Liver (tissue), 9 donors: ENCODE results near the gene CEMIP. TPM values are rescaled to one million over a fixed set of nuclear protein-coding genes. Genes with fewer than 3 reads are reported as not detected.

Experiments used
- DNase-seq: peaks from one replicate; pipeline ENCODE4 v3.0.0-alpha.2; 2017; ENCODE audit warnings: low spot score
- H3K27ac ChIP-seq, 2 donors: one replicate each; pipeline ENCODE4 v1.7.0; 2013; ENCODE audit warnings: inconsistent platforms in 2 of 2, low read length in 2 of 2, control low read depth in 1 of 2, low read depth in 1 of 2, mild to moderate bottlenecking in 1 of 2
- H3K27me3 ChIP-seq, 4 donors: one replicate each; pipeline versions ENCODE4 v1.6.1 to v1.7.0; 2013; ENCODE audit warnings: low read length in 3 of 4, inconsistent platforms in 1 of 4, mild to moderate bottlenecking in 1 of 4, moderate library complexity in 1 of 4; ENCODE audit not compliant: control insufficient read depth in 4 of 4, insufficient read depth in 4 of 4
- H3K36me3 ChIP-seq, 4 donors: one replicate each; pipeline versions ENCODE4 v1.6.1 to v1.7.0; 2013; ENCODE audit warnings: low read length in 3 of 4, mild to moderate bottlenecking in 3 of 4, low read depth in 1 of 4, moderate library complexity in 1 of 4; ENCODE audit not compliant: control insufficient read depth in 4 of 4, insufficient read depth in 3 of 4
- H3K4me1 ChIP-seq, 4 donors: one replicate each; pipeline versions ENCODE4 v1.6.1 to v1.7.0; 2013; ENCODE audit warnings: low read length in 3 of 4, mild to moderate bottlenecking in 3 of 4, moderate library complexity in 1 of 4; ENCODE audit not compliant: control insufficient read depth in 4 of 4, insufficient read depth in 4 of 4
- H3K4me3 ChIP-seq, 3 donors: one replicate each; pipeline versions ENCODE4 v1.6.1 to v1.7.0; 2013; ENCODE audit warnings: low read length in 3 of 3, control low read depth in 1 of 3, low read depth in 1 of 3, mild to moderate bottlenecking in 1 of 3
- H3K9ac ChIP-seq, 2 donors: one replicate each; pipeline ENCODE4 v1.7.0; 2013; ENCODE audit warnings: low read length in 2 of 2, mild to moderate bottlenecking in 2 of 2, moderate library complexity in 2 of 2, control low read depth in 1 of 2, low read depth in 1 of 2
- H3K9me3 ChIP-seq, 4 donors: one replicate each; pipeline versions ENCODE4 v1.6.1 to v1.7.0; 2013; ENCODE audit warnings: low read length in 3 of 4; ENCODE audit not compliant: control insufficient read depth in 4 of 4
- EGR1 ChIP-seq, 2 donors: IDR thresholded peaks; 2 replicates each; pipeline ENCODE4 v1.6.1; 2016 to 2018; ENCODE audit warnings: antibody characterized with exemption in 2 of 2, low read depth in 2 of 2
- FOXA1 ChIP-seq: IDR thresholded peaks from 2 replicates; pipeline ENCODE4 v1.6.1; 2016; ENCODE audit warnings: antibody characterized with exemption
- FOXA2 ChIP-seq: IDR thresholded peaks from 2 replicates; pipeline ENCODE4 v1.6.1; 2016; ENCODE audit warnings: antibody characterized with exemption
- GABPA ChIP-seq, 2 donors: IDR thresholded peaks in 1 of 2; conservative IDR thresholded peaks in 1 of 2; 2 replicates each; pipeline ENCODE4 v1.6.1; 2016; ENCODE audit warnings: antibody characterized with exemption in 2 of 2, mild to moderate bottlenecking in 1 of 2, moderate library complexity in 1 of 2
- HNF4A ChIP-seq, 2 donors: conservative IDR thresholded peaks; 2 replicates each; pipeline ENCODE4 v1.6.1; 2016; ENCODE audit warnings: antibody characterized with exemption in 2 of 2, mild to moderate bottlenecking in 2 of 2
- HNF4G ChIP-seq: IDR thresholded peaks from 2 replicates; pipeline ENCODE4 v1.6.1; 2016; ENCODE audit warnings: antibody characterized with exemption
- JUND ChIP-seq, 2 donors: IDR thresholded peaks; 2 replicates each; pipeline ENCODE4 v1.6.1; 2016; ENCODE audit warnings: antibody characterized with exemption in 2 of 2
- NR2F2 ChIP-seq: IDR thresholded peaks from 2 replicates; pipeline ENCODE4 v1.6.1; 2016; ENCODE audit warnings: antibody characterized with exemption
- RAD21 ChIP-seq, 2 donors: IDR thresholded peaks; 2 replicates each; pipeline ENCODE4 v1.6.1; 2016; ENCODE audit warnings: antibody characterized with exemption in 2 of 2, mild to moderate bottlenecking in 2 of 2
- RXRA ChIP-seq, 2 donors: IDR thresholded peaks; 2 replicates each; pipeline ENCODE4 v1.6.1; 2017 to 2018; ENCODE audit warnings: antibody characterized with exemption in 2 of 2, mild to moderate bottlenecking in 1 of 2
- SP1 ChIP-seq: IDR thresholded peaks from 2 replicates; pipeline ENCODE4 v1.6.1; 2018; ENCODE audit warnings: antibody characterized with exemption, mild to moderate bottlenecking
- TAF1 ChIP-seq: conservative IDR thresholded peaks from 2 replicates; pipeline ENCODE4 v1.6.1; 2016; ENCODE audit warnings: antibody characterized with exemption, mild to moderate bottlenecking
- YY1 ChIP-seq: IDR thresholded peaks from 2 replicates; pipeline ENCODE4 v1.6.1; 2016; ENCODE audit warnings: antibody characterized with exemption, mild to moderate bottlenecking
- WGBS: extraction: QIAGEN DNeasy Blood & Tissue Kit; methylation state at CpG from one replicate; pipeline ENCODE4 v1.1.7; 2013; 5-methylcytosine and 5-hydroxymethylcytosine counted together
- polyA plus RNA-seq, 2 donors: library from polyadenylated mRNA; stranded (reverse) in 1 of 2; unstranded in 1 of 2; fragments of 200-250 nt in 1 of 2; fragments of >200 nt in 1 of 2; fragmentation: Nextera tagmentation in 1 of 2; extraction: Ambion mirVana in 1 of 2; gene quantifications; one replicate each; pipeline versions ENCODE4 v1.2.1 to v1.2.3, GENCODE V29; 2013 to 2015
- total RNA-seq, 2 donors: library from RNA; depleted of rRNA; stranded (reverse); fragments of >200 nt; gene quantifications; one replicate each; pipeline ENCODE4 v1.2.3, GENCODE V29; 2014
- TF ChIP-seq, protein P1 (sequence below): IDR thresholded peaks from 2 replicates; pipeline ENCODE4 v1.6.1; 2016; ENCODE audit warnings: antibody characterized with exemption
- TF ChIP-seq, protein P2 (sequence below): IDR thresholded peaks from 2 replicates; pipeline ENCODE4 v1.6.1; 2016; ENCODE audit warnings: antibody characterized with exemption
- TF ChIP-seq, protein P3 (sequence below): IDR thresholded peaks from 2 replicates; pipeline ENCODE4 v1.6.1; 2016; ENCODE audit warnings: antibody characterized with exemption, mild to moderate bottlenecking
- TF ChIP-seq, protein P4 (sequence below): fragments of 150-350 bp; IDR thresholded peaks from 2 replicates; pipeline ENCODE4 v1.5.1; 2017; ENCODE audit warnings: improper control_type of control experiment, low read depth, low read length; ENCODE audit not compliant: missing input control
- TF ChIP-seq, protein P5 (sequence below): IDR thresholded peaks from 2 replicates; pipeline ENCODE4 v1.6.1; 2016; ENCODE audit warnings: antibody characterized with exemption
- donor health status: healthy.
- donor health status: healthy.
- donor health status: healthy.
- donor health status: healthy.
- donor health status: healthy.

The CEMIP gene
- total and polyA plus RNA-seq, 4 donors, result under 0.01 to 0.89 (median 0.21) TPM

DNA sequence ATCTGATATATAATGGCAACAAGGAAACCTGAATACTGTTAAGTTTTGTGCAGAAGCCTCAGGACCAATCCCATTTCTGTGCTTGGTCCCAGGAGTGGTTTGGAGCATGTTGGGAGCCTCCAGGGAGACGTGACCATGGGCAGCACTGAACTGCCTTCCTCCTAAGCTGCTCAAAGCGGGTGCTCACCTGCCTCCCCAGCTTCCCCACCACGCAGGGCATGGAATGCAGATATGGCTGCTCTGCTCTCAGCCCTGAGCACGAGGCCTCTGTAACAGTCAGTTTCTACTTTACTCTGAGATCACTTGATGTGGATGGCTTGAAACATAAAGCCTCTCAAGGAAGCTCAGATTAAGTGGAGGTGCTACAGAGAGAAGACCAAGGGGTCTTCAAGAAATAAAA is 161.2 kb downstream of the CEMIP start:
- Histone ChIP-seq H3K4me1 (no peaks in the 10 kb centered on the region), H3K9me3 (no peaks in the 10 kb centered on the region), H3K9ac (no peak overlapping the region), H3K4me3 (no peak overlapping the region), H3K27me3 (no peaks in the 10 kb centered on the region), H3K27ac (no peak overlapping the region), H3K36me3 (peaks cover 1 to 39% (median 10%) of the 10 kb centered on the region in 4 donors)
- no peak for DNase-seq
- TF ChIP-seq, protein P1, sequence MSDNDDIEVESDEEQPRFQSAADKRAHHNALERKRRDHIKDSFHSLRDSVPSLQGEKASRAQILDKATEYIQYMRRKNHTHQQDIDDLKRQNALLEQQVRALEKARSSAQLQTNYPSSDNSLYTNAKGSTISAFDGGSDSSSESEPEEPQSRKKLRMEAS, result no peak
- TF ChIP-seq, protein P2, sequence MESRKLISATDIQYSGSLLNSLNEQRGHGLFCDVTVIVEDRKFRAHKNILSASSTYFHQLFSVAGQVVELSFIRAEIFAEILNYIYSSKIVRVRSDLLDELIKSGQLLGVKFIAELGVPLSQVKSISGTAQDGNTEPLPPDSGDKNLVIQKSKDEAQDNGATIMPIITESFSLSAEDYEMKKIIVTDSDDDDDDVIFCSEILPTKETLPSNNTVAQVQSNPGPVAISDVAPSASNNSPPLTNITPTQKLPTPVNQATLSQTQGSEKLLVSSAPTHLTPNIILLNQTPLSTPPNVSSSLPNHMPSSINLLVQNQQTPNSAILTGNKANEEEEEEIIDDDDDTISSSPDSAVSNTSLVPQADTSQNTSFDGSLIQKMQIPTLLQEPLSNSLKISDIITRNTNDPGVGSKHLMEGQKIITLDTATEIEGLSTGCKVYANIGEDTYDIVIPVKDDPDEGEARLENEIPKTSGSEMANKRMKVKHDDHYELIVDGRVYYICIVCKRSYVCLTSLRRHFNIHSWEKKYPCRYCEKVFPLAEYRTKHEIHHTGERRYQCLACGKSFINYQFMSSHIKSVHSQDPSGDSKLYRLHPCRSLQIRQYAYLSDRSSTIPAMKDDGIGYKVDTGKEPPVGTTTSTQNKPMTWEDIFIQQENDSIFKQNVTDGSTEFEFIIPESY, result no peak
- TF ChIP-seq FOXA1, result no peak
- TF ChIP-seq JUND (IDR thresholded peaks at IDR 0.05), result no peak
- no peak for TF ChIP-seq FOXA2
- TF ChIP-seq YY1, result no peak
- TF ChIP-seq RXRA (IDR thresholded peaks at IDR 0.05), result no peak
- no peak for TF ChIP-seq GABPA (IDR thresholded peaks at IDR 0.05 in 1 of 2, conservative IDR thresholded peaks at IDR 0.05 in 1 of 2)
- TF ChIP-seq, protein P3, sequence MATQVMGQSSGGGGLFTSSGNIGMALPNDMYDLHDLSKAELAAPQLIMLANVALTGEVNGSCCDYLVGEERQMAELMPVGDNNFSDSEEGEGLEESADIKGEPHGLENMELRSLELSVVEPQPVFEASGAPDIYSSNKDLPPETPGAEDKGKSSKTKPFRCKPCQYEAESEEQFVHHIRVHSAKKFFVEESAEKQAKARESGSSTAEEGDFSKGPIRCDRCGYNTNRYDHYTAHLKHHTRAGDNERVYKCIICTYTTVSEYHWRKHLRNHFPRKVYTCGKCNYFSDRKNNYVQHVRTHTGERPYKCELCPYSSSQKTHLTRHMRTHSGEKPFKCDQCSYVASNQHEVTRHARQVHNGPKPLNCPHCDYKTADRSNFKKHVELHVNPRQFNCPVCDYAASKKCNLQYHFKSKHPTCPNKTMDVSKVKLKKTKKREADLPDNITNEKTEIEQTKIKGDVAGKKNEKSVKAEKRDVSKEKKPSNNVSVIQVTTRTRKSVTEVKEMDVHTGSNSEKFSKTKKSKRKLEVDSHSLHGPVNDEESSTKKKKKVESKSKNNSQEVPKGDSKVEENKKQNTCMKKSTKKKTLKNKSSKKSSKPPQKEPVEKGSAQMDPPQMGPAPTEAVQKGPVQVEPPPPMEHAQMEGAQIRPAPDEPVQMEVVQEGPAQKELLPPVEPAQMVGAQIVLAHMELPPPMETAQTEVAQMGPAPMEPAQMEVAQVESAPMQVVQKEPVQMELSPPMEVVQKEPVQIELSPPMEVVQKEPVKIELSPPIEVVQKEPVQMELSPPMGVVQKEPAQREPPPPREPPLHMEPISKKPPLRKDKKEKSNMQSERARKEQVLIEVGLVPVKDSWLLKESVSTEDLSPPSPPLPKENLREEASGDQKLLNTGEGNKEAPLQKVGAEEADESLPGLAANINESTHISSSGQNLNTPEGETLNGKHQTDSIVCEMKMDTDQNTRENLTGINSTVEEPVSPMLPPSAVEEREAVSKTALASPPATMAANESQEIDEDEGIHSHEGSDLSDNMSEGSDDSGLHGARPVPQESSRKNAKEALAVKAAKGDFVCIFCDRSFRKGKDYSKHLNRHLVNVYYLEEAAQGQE, result no peak
- TF ChIP-seq RAD21 (IDR thresholded peaks at IDR 0.05), result no peak
- no peak for TF ChIP-seq NR2F2
- TF ChIP-seq HNF4G, result no peak
- no peak for TF ChIP-seq SP1
- TF ChIP-seq, protein P4, sequence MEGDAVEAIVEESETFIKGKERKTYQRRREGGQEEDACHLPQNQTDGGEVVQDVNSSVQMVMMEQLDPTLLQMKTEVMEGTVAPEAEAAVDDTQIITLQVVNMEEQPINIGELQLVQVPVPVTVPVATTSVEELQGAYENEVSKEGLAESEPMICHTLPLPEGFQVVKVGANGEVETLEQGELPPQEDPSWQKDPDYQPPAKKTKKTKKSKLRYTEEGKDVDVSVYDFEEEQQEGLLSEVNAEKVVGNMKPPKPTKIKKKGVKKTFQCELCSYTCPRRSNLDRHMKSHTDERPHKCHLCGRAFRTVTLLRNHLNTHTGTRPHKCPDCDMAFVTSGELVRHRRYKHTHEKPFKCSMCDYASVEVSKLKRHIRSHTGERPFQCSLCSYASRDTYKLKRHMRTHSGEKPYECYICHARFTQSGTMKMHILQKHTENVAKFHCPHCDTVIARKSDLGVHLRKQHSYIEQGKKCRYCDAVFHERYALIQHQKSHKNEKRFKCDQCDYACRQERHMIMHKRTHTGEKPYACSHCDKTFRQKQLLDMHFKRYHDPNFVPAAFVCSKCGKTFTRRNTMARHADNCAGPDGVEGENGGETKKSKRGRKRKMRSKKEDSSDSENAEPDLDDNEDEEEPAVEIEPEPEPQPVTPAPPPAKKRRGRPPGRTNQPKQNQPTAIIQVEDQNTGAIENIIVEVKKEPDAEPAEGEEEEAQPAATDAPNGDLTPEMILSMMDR, result no peak
- TF ChIP-seq, protein P5, sequence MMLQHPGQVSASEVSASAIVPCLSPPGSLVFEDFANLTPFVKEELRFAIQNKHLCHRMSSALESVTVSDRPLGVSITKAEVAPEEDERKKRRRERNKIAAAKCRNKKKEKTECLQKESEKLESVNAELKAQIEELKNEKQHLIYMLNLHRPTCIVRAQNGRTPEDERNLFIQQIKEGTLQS, result no peak
- no peak for TF ChIP-seq HNF4A (conservative IDR thresholded peaks at IDR 0.05)
- no peak for TF ChIP-seq TAF1
- no peak for TF ChIP-seq EGR1 (IDR thresholded peaks at IDR 0.05; ENCODE audit: low read depth in 2 of 2)
- 97% methylated on average over 4 of the region's 4 CpGs for WGBS
